ENCODE measurements around the gene SAT2. TPM values are rescaled to one million over a fixed set of nuclear protein-coding genes. Genes with fewer than 3 reads are reported as not detected.
A peak's percentile ranks its signal among the peaks of the same experiment; 100 is the strongest.
"Not testable (repeated sequence)": the region's sequence is repeated elsewhere in the genome, so short reads cannot be mapped to it uniquely, and the experiment has no call there.

SAT2 gene
- total RNA-seq, 1 donor from 2014 or later: 22.6 TPM

DNA sequence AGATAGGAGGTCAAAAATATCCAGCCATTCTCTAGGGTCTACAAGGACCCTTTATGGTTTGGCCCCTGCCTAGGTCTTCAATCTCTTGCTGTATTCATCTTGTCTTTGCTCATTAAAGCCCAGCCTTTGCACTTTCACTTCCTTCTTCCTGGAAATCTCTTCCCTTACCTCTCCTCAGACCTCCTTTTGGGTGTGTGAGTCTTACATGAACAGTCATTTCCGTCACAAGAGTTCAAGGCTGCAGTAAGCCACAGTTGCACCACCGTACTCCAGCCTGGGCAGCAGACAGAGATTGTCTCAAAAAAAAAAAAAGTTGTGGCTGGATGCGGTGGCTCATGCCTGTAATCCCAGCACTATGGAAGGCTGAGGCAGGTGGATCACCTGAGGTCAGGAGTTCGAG lies 17.2 kb upstream of the SAT2 start:
- no peak overlapping the region for H3K27ac ChIP-seq
- no peak for TF ChIP-seq CTCF (IDR thresholded peaks at IDR 0.05)
- no peaks in the 10 kb centered on the region for H3K27me3 ChIP-seq
- no peaks in the 10 kb centered on the region for H3K36me3 ChIP-seq
- H3K4me1 ChIP-seq: no peaks in the 10 kb centered on the region
- no peaks in the 10 kb centered on the region for H3K9me3 ChIP-seq
- intact Hi-C loops (cut with DNase I): no loop called here
- H3K4me3 ChIP-seq: no peak overlapping the region
- DNase-seq (ENCODE audit: low spot score in 2 of 2): no peak

- DNase-seq (ENCODE audit: low spot score in 2 of 2); H3K4me3 ChIP-seq; H3K27me3 ChIP-seq; intact Hi-C loops (cut with DNase I); H3K9me3 ChIP-seq; H3K27ac ChIP-seq; H3K4me1 ChIP-seq; H3K36me3 ChIP-seq: not testable (repeated sequence)
Measured at GRCh38 chr17:7641635-7642034, 14.0 kb upstream of the SAT2 start.

DNA sequence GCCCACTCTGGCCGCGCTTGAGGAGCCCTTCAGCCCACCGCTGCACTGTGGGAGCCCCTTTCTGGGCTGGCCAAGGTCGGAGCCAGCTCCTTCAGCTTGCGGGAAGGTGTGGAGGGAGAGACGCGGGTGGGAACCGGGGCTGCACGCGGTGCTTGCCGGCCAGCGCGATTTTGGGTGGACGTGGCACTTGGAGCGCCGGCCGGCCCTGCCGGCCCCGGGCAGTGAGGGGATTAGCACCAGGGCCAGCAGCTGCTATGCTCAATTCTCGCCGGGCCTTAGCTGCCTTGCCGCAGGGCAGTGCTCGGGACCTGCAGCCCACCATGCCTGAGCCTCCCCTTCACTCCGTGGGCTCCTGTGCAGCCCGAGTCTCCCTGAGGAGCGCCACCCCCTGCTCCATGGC lies 13.2 kb upstream of the SAT2 start:
- H3K27ac ChIP-seq: no peak overlapping the region
- DNase-seq (ENCODE audit: low spot score in 2 of 2): no peak
- no peaks in the 10 kb centered on the region for H3K9me3 ChIP-seq
- no peaks in the 10 kb centered on the region for H3K27me3 ChIP-seq
- H3K36me3 ChIP-seq: no peaks in the 10 kb centered on the region
- intact Hi-C loops (cut with DNase I): no loop called here
- no peaks in the 10 kb centered on the region for H3K4me1 ChIP-seq
- no peak overlapping the region for H3K4me3 ChIP-seq
- TF ChIP-seq CTCF (IDR thresholded peaks at IDR 0.05): no peak

DNA sequence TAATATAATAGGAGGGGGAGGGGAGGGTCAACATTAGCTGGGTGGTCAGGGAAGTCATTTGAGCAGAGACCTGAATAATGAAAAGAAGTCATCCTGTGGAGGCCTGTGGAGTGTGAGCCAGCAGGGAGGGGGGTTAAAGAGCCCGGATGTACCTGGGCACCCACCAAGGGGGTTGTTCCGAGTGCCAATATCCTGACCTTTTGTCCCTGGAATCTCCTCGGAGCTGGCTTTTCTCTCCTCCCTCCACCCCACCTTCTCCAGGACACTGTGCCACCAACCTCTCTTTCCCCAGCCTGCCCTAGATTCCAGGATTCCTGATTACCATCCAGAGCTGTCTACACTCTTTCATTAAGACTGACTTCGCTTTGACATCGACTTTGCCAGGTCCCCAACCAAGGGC lies 8.5 kb upstream of the SAT2 start:
- intact Hi-C loops (cut with DNase I): no loop called here
- no peak for TF ChIP-seq CTCF (IDR thresholded peaks at IDR 0.05)
- DNase-seq (ENCODE audit: low spot score in 2 of 2): no peak

GRCh38 chr17:7634384-7634783 lies 6.8 kb upstream of the SAT2 start:
- no peak overlapping the region for H3K4me3 ChIP-seq
- H3K36me3 ChIP-seq: no peaks in the 10 kb centered on the region
- H3K4me1 ChIP-seq: no peaks in the 10 kb centered on the region
- no peak for DNase-seq (ENCODE audit: low spot score in 2 of 2)
- H3K27ac ChIP-seq: no peak overlapping the region
- H3K9me3 ChIP-seq: no peaks in the 10 kb centered on the region
- intact Hi-C loops (cut with DNase I): no loop called here
- TF ChIP-seq CTCF (IDR thresholded peaks at IDR 0.05): peak in 1 of 3 experiments; percentile 35
- no peaks in the 10 kb centered on the region for H3K27me3 ChIP-seq

More for the DNA sequence above, 8.5 kb upstream of the SAT2 start:
- H3K27me3 ChIP-seq: no peaks in the 10 kb centered on the region
- H3K27ac ChIP-seq: no peak overlapping the region
- H3K4me3 ChIP-seq: no peak overlapping the region
- H3K4me1 ChIP-seq: no peaks in the 10 kb centered on the region
- no peaks in the 10 kb centered on the region for H3K9me3 ChIP-seq
- no peaks in the 10 kb centered on the region for H3K36me3 ChIP-seq

- H3K9me3 ChIP-seq: no peaks in the 10 kb centered on the region
- no peak for TF ChIP-seq CTCF (IDR thresholded peaks at IDR 0.05)
Measured at GRCh38 chr17:7633093-7633492, 5.5 kb upstream of the SAT2 start.

More at GRCh38 chr17:7633093-7633492, 5.5 kb upstream of the SAT2 start:
- no peaks in the 10 kb centered on the region for H3K27me3 ChIP-seq
- H3K27ac ChIP-seq: no peak overlapping the region
- H3K4me3 ChIP-seq: no peak overlapping the region
- DNase-seq (ENCODE audit: low spot score in 2 of 2): no peak
- H3K36me3 ChIP-seq: no peaks in the 10 kb centered on the region
- no peaks in the 10 kb centered on the region for H3K4me1 ChIP-seq
- intact Hi-C loops (cut with DNase I): no loop called here

Measured in ascending aorta (tissue), 2 donors.